ENCODE measurements around the gene KDELR3.

GRCh38 chr22:38471237-38471636 is 3.3 kb downstream of the KDELR3 start:
- TF ChIP-seq CTCF (conservative IDR thresholded peaks at IDR 0.05 in 1 of 2, IDR thresholded peaks at IDR 0.05 in 1 of 2; ENCODE audit: extremely low read depth in 1 of 2, insufficient read depth in 1 of 2, low read depth in 1 of 2, low read length in 2 of 2) (no peak), EZH2 (IDR thresholded peaks at IDR 0.05; ENCODE audit: borderline replicate concordance, low read length) (no peak)

Data from mammary epithelial cell (primary cell).